GM18499 (cell line): ENCODE results near the gene ADARB2.

Experiments
- ATAC-seq: cut with Tn5 transposase; IDR thresholded peaks from one replicate; pipeline ENCODE4 v1.9.1; 2021; ENCODE audit warnings: moderate number of reproducible peaks; ENCODE audit not compliant: insufficient read depth, unreplicated experiment

Gene ADARB2

GRCh38 chr10:1316121-1316808 is 421.1 kb downstream of the ADARB2 start:
- ATAC-seq: no peak

- no peak for ATAC-seq
These were observed 422.1 kb downstream of the ADARB2 start for GRCh38 chr10:1315178-1315577.

- no peak for ATAC-seq
These were observed 425.6 kb downstream of the ADARB2 start for GRCh38 chr10:1311726-1312125.

- no peak for ATAC-seq
These were observed 427.0 kb downstream of the ADARB2 start for GRCh38 chr10:1310271-1310789.

GRCh38 chr10:1309617-1310270 is 427.6 kb downstream of the ADARB2 start:
- no peak for ATAC-seq

GRCh38 chr10:1308962-1309616 is 428.2 kb downstream of the ADARB2 start:
- no peak for ATAC-seq

- ATAC-seq: no peak
These were observed 429.0 kb downstream of the ADARB2 start for GRCh38 chr10:1308173-1308961.

GRCh38 chr10:1301143-1301542 is 436.2 kb downstream of the ADARB2 start:
- ATAC-seq: no peak

GRCh38 chr10:1300218-1300617 is 437.1 kb downstream of the ADARB2 start:
- ATAC-seq: no peak

GRCh38 chr10:1299041-1299726 is 438.1 kb downstream of the ADARB2 start:
- ATAC-seq: no peak

- no peak for ATAC-seq
These were observed 439.6 kb downstream of the ADARB2 start for GRCh38 chr10:1297566-1298301.

GRCh38 chr10:1295756-1296480 is 441.4 kb downstream of the ADARB2 start:
- ATAC-seq: no peak

GRCh38 chr10:1294748-1295147 is 442.6 kb downstream of the ADARB2 start:
- no peak for ATAC-seq

GRCh38 chr10:1293636-1294435 is 443.5 kb downstream of the ADARB2 start:
- no peak for ATAC-seq

GRCh38 chr10:1293157-1293556 is 444.2 kb downstream of the ADARB2 start:
- no peak for ATAC-seq

GRCh38 chr10:1292611-1293031 is 444.7 kb downstream of the ADARB2 start:
- ATAC-seq: no peak

- ATAC-seq: no peak
These were observed 445.9 kb downstream of the ADARB2 start for GRCh38 chr10:1291178-1292090.
